Stimulated activated CD4-positive, alpha-beta T cell treated with anti-CD3 and anti-CD28 coated beads, Interleukin-4, amount 100 ng/mL, for 1 hour (primary cell): ENCODE data around the gene AFP.
"Not testable (repeated sequence)": the region's sequence is repeated elsewhere in the genome, so short reads cannot be mapped to it uniquely, and the experiment has no call there.

Experiments
- DNase-seq: peaks from one replicate; pipeline ENCODE4 v3.0.0-alpha.2; 2020

The AFP gene

DNA sequence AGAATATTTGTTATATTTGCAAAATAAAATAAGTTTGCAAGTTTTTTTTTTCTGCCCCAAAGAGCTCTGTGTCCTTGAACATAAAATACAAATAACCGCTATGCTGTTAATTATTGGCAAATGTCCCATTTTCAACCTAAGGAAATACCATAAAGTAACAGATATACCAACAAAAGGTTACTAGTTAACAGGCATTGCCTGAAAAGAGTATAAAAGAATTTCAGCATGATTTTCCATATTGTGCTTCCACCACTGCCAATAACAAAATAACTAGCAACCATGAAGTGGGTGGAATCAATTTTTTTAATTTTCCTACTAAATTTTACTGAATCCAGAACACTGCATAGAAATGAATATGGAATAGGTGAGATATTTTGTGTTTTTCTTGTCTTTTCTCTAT is at the start of gene AFP:
Gene AFP (plus strand): TSS at position 238 of the 400 bp plus-strand sequence. CDS start 42 bp downstream, at position 280.
- no peak for DNase-seq

DNA sequence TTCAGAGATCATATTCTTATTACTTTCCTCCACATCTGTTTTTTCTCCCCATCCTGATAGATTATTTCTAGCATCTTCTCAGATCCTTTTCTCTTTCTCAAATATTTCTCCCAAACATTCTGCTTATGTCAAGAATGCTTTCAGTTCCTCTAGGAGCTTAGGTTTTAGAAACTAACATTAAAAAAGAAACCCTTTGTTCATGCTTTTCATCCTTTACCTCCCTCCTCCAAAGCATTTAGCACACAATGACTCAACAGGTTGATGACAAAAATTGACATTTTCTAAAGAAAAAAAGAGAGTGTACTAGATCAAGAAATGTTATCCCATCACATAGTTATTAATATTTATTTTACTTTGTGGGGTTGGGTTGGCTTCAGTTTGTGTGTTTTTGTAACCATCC is 48.5 kb upstream of the AFP start:
- no peak for DNase-seq

DNA sequence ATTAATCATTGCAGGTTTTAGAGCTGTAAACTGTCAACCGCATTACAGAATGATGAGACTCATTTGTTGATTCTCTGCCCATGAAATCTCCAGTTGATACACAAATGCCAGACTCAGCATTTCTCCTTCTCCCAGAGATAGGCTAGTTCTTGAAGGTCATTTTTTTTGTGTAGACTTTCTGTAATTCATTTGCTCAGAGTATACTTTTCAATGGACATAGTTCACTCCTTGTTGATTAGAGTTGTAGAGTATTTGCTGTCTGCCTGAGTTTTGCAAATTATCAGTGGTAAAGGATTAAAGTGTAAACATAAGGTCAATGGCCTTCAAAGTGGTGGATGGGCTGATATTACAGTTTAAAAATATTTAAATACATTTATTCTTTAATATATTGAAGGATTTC is 47.1 kb upstream of the AFP start:
- no peak for DNase-seq

DNA sequence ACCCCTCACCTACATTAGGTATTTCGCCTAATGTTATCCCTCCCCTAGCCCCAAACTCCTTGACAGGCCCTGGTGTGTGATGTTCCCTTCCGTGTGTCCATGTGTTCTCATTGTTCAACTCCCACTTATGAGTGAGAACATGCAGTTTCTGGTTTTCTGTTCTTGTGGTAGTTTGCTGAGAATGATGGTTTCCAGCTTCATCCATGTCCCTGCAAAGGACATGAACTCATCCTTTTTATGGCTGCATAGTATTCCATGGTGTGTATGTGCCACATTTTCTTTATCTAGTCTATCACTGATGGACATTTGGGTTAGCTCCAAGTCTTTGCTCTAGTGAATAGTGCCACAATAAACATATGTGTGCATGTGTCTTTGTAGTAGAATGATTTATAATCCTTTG is 46.4 kb upstream of the AFP start:
- not testable (repeated sequence) for DNase-seq

DNA sequence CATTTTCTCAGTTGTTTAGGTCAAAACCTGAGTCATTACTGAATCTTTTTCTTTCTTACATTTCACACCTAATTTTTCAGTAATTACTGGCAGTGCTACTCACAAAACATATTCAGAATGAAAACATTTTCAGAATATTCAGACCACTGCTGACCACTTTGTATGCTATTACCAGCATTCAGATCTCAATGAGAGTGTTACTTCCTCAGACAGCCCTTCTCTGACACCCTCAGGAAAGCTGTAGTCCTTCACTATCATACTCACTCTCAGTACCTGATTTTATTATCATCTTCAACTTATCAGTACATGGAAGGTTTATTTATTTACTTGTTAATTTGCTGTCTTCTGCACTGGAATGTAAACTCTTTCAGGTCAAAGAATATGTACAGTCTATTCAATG is 44.2 kb upstream of the AFP start:
- DNase-seq = no peak

DNA sequence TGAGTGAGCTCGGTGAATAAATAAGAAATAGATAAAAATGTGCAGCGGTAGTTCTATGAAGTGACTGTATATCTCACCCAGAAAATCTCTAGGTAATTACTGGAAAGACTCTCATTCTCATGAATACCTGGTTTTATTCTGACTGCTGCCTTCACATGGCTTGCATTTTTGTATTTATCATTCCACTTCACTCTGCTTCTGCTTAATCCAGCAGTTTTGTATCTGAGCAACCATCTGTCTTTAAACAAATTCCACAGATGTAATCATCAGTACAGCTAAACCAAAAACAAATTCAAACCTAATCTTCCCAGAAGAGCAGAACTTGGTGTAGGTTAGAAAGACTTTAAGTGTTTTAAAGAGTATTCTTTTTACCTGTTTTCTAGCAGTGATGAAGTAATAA is 43.1 kb upstream of the AFP start:
- DNase-seq = no peak

DNA sequence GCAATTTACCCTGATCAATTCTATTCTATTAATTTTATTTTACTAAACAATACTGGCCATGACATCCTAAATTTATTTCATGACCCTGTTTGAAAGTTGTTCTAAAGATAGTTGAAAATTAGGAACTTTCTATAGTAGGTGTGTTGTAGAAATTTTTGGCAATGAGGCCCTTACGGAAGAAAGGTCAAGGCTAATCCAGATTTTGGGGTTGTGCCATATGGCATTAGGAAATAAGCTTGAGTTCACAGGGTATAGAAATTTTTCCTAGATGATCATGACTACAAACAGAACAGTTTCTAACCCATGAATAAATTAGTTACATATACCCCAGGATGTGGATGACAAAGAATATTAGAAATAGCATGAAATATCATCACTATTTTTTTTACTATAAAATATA is 39.7 kb upstream of the AFP start:
- DNase-seq = no peak

DNA sequence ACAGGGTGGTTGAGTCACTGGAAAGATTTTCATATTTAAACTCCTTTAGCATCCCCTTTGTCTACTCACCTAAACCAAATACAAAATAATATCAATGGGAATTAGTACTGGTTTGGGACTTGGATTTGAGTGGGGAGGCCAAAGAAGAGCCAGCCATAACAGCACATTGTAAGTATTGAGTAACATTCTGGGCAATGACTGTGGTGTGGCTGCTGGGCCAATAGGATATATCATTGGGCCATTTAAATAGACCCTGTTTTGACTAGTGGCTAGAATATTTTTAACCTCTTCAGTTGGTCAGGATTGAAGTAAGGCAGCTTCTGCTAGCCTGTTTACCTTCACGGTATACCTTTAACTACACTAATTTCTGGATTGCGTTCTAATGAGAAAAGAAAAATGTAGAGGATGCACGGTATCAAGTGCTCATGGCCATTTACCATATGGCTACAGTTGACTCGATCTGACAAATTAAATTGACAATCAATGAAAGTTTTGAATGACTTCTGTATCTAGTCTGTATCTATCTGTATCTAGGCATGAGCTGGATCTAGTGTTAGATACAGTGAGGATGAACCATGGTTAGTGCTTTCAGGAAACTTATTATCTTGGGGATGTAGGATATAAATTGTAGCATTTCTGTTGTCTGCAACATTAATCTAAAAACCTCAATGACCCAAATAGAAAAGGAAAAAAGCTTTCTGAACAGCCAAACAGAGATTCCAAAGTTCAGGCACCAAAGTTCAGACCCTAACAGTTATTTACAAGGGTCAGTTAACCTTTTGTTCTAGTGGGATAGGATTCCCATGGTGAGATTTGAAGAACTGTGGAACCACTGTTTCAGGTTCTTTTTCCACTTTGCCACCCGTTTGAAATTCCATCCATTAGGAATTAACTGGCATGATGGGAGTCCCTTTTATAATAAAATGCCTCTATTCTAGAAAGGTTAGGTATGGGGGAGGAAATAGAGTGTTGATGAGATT is 38.7 kb upstream of the AFP start:
- no peak for DNase-seq

DNA sequence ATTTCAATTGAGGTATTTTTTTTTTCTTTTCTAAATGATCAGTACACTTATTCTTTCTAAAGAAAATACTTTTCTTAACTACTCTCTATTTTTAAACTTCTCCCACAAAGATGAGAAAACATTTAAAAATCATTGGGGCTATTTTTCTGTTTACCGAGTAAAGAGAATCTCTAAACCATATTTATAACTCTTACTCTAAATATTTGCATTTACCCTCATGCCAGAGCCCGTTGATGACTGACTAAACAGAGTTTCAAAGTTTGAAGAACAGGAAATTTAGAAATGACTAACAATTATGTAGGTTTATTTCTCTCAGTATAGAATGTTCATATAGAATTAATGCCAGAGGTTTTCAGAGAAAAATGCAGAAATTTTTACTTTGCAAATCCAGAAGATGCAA is 34.6 kb upstream of the AFP start:
- no peak for DNase-seq

DNA sequence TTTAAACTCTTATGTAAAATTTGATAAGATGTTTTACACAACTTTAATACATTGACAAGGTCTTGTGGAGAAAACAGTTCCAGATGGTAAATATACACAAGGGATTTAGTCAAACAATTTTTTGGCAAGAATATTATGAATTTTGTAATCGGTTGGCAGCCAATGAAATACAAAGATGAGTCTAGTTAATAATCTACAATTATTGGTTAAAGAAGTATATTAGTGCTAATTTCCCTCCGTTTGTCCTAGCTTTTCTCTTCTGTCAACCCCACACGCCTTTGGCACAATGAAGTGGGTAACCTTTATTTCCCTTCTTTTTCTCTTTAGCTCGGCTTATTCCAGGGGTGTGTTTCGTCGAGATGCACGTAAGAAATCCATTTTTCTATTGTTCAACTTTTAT is 32.0 kb upstream of the AFP start, which contains the start of gene ALB:
Gene ALB (plus strand): TSS at position 246 of the 400 bp plus-strand sequence. CDS start 41 bp downstream, at position 287.
- no peak for DNase-seq

DNA sequence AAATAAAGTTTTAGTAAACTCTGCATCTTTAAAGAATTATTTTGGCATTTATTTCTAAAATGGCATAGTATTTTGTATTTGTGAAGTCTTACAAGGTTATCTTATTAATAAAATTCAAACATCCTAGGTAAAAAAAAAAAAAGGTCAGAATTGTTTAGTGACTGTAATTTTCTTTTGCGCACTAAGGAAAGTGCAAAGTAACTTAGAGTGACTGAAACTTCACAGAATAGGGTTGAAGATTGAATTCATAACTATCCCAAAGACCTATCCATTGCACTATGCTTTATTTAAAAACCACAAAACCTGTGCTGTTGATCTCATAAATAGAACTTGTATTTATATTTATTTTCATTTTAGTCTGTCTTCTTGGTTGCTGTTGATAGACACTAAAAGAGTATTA is 31.6 kb upstream of the AFP start:
- no peak for DNase-seq

DNA sequence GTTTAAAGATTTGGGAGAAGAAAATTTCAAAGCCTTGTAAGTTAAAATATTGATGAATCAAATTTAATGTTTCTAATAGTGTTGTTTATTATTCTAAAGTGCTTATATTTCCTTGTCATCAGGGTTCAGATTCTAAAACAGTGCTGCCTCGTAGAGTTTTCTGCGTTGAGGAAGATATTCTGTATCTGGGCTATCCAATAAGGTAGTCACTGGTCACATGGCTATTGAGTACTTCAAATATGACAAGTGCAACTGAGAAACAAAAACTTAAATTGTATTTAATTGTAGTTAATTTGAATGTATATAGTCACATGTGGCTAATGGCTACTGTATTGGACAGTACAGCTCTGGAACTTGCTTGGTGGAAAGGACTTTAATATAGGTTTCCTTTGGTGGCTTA is 30.9 kb upstream of the AFP start:
- DNase-seq = no peak

DNA sequence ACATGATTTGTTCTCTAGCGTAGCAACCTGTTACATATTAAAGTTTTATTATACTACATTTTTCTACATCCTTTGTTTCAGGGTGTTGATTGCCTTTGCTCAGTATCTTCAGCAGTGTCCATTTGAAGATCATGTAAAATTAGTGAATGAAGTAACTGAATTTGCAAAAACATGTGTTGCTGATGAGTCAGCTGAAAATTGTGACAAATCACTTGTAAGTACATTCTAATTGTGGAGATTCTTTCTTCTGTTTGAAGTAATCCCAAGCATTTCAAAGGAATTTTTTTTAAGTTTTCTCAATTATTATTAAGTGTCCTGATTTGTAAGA is 29.5 kb upstream of the AFP start:
- DNase-seq = no peak

DNA sequence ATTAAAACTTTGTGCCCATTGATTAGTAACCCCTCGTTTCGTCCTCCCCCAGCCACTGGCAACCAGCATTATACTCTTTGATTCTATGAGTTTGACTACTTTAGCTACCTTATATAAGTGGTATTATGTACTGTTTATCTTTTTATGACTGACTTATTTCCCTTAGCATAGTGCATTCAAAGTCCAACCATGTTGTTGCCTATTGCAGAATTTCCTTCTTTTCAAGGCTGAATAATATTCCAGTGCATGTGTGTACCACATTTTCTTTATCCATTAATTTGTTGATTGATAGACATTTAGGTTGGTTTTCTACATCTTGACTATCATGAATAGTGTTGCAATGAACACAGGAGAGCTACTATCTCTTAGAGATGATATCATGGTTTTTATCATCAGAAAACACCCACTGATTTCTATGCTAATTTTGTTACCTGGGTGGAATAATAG is 28.8 kb upstream of the AFP start:
- no peak for DNase-seq

DNA sequence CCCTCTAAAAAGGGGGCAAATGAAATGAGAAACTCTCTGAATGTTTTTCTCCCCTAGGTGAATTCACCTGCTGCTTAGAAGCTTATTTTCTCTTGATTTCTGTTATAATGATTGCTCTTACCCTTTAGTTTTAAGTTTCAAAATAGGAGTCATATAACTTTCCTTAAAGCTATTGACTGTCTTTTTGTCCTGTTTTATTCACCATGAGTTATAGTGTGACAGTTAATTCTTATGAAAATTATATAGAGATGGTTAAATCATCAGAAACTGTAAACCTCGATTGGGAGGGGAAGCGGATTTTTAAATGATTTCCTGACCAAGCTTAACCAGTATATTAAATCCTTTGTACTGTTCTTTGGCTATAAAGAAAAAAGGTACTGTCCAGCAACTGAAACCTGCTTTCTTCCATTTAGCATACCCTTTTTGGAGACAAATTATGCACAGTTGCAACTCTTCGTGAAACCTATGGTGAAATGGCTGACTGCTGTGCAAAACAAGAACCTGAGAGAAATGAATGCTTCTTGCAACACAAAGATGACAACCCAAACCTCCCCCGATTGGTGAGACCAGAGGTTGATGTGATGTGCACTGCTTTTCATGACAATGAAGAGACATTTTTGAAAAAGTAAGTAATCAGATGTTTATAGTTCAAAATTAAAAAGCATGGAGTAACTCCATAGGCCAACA is 27.7 kb upstream of the AFP start:
- no peak for DNase-seq

DNA sequence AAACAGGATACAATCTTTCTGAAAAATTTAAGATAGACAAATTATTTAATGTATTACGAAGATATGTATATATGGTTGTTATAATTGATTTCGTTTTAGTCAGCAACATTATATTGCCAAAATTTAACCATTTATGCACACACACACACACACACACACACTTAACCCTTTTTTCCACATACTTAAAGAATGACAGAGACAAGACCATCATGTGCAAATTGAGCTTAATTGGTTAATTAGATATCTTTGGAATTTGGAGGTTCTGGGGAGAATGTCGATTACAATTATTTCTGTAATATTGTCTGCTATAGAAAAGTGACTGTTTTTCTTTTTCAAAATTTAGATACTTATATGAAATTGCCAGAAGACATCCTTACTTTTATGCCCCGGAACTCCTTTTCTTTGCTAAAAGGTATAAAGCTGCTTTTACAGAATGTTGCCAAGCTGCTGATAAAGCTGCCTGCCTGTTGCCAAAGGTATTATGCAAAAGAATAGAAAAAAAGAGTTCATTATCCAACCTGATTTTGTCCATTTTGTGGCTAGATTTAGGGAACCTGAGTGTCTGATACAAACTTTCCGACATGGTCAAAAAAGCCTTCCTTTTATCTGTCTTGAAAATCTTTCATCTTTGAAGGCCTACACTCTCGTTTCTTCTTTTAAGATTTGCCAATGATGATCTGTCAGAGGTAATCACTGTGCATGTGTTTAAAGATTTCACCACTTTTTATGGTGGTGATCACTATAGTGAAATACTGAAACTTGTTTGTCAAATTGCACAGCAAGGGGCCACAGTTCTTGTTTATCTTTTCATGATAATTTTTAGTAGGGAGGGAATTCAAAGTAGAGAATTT is 26.8 kb upstream of the AFP start:
- no peak for DNase-seq

DNA sequence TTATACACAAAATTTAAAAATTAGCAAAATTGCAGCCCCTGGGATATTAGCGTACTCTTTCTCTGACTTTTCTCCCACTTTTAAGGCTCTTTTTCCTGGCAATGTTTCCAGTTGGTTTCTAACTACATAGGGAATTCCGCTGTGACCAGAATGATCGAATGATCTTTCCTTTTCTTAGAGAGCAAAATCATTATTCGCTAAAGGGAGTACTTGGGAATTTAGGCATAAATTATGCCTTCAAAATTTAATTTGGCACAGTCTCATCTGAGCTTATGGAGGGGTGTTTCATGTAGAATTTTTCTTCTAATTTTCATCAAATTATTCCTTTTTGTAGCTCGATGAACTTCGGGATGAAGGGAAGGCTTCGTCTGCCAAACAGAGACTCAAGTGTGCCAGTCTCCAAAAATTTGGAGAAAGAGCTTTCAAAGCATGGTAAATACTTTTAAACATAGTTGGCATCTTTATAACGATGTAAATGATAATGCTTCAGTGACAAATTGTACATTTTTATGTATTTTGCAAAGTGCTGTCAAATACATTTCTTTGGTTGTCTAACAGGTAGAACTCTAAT is 26.0 kb upstream of the AFP start:
- no peak for DNase-seq

DNA sequence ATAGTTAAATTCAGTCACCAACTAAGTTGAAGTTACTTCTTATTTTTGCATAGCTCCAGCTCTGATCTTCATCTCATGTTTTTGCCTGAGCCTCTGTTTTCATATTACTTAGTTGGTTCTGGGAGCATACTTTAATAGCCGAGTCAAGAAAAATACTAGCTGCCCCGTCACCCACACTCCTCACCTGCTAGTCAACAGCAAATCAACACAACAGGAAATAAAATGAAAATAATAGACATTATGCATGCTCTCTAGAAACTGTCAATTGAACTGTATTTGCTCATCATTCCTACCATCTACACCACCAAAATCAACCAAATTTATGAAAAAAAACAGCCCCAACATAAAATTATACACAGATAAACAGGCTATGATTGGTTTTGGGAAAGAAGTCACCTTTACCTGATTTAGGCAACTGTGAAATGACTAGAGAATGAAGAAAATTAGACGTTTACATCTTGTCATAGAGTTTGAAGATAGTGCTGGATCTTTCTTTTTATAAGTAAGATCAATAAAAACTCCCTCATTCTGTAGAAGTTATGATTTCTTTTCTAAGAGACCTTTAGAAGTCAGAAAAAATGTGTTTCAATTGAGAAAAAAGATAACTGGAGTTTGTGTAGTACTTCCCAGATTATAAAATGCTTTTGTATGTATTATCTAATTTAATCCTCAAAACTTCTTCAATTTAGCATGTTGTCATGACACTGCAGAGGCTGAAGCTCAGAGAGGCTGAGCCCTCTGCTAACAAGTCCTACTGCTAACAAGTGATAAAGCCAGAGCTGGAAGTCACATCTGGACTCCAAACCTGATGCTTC is 24.9 kb upstream of the AFP start:
- DNase-seq = no peak

DNA sequence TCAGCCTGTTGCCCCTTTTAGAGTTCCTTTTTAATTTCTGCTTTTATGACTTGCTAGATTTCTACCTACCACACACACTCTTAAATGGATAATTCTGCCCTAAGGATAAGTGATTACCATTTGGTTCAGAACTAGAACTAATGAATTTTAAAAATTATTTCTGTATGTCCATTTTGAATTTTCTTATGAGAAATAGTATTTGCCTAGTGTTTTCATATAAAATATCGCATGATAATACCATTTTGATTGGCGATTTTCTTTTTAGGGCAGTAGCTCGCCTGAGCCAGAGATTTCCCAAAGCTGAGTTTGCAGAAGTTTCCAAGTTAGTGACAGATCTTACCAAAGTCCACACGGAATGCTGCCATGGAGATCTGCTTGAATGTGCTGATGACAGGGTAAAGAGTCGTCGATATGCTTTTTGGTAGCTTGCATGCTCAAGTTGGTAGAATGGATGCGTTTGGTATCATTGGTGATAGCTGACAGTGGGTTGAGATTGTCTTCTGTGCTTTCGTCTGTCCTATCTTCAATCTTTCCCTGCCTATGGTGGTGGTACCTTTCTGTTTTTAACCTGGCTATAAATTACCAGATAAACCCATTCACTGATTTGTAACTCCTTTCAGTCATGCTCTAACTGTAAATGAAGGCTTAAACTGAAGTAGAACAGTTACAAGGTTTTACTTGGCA is 24.1 kb upstream of the AFP start:
- DNase-seq = no peak

DNA sequence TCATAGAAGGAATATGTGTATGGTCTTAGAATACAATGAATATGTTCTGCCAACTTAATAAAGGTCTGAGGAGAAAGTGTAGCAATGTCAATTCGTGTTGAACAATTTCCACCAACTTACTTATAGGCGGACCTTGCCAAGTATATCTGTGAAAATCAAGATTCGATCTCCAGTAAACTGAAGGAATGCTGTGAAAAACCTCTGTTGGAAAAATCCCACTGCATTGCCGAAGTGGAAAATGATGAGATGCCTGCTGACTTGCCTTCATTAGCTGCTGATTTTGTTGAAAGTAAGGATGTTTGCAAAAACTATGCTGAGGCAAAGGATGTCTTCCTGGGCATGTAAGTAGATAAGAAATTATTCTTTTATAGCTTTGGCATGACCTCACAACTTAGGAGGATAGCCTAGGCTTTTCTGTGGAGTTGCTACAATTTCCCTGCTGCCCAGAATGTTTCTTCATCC is 22.7 kb upstream of the AFP start:
- no peak for DNase-seq

DNA sequence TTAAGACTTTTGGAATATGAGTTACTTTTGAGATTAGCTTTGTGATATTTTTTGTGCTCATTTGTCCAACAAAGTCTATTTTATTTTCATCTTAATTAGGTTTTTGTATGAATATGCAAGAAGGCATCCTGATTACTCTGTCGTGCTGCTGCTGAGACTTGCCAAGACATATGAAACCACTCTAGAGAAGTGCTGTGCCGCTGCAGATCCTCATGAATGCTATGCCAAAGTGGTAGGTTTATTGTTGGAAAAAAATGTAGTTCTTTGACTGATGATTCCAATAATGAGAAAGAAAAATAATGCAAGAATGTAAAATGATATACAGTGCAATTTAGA is 21.1 kb upstream of the AFP start:
- DNase-seq = no peak
